ENCODE measurements around the gene SNHG17.
"Not testable (repeated sequence)": the region's sequence is repeated elsewhere in the genome, so short reads cannot be mapped to it uniquely, and the experiment has no call there.

SNHG17 gene

GRCh38 chr20:38414769-38415450 lies 20.2 kb downstream of the SNHG17 start:
- DNase-seq, result no peak

- no peak for DNase-seq
Measured at GRCh38 chr20:38412877-38413577, 22.1 kb downstream of the SNHG17 start.

GRCh38 chr20:38407822-38408221 lies 27.3 kb downstream of the SNHG17 start:
- not testable (repeated sequence) for DNase-seq

- DNase-seq, result no peak
Measured at GRCh38 chr20:38407321-38407720, 27.8 kb downstream of the SNHG17 start.

- no peak for DNase-seq
Measured at GRCh38 chr20:38406476-38406875, 28.7 kb downstream of the SNHG17 start.

- DNase-seq, result no peak
Measured at GRCh38 chr20:38405132-38405531, 30.0 kb downstream of the SNHG17 start.

- DNase-seq, result no peak
Measured at GRCh38 chr20:38404016-38404415, 31.1 kb downstream of the SNHG17 start.

GRCh38 chr20:38402816-38403215 lies 32.3 kb downstream of the SNHG17 start:
- no peak for DNase-seq

GRCh38 chr20:38402089-38402488 lies 33.0 kb downstream of the SNHG17 start:
- DNase-seq, result no peak

- not testable (repeated sequence) for DNase-seq
Measured at GRCh38 chr20:38395751-38396395, 39.3 kb downstream of the SNHG17 start.

GRCh38 chr20:38395165-38395564 lies 40.0 kb downstream of the SNHG17 start:
- DNase-seq, result no peak

- no peak for DNase-seq
Measured at GRCh38 chr20:38393259-38393658, 41.9 kb downstream of the SNHG17 start.

GRCh38 chr20:38392356-38392755 lies 42.8 kb downstream of the SNHG17 start:
- DNase-seq, result no peak

- no peak for DNase-seq
Measured at GRCh38 chr20:38387953-38388352, 47.2 kb downstream of the SNHG17 start.

- DNase-seq, result no peak
Measured at GRCh38 chr20:38386851-38387250, 48.3 kb downstream of the SNHG17 start.

- DNase-seq, result no peak
Measured at GRCh38 chr20:38386004-38386403, 49.1 kb downstream of the SNHG17 start.

GRCh38 chr20:38383147-38383546 lies 52.0 kb downstream of the SNHG17 start:
- DNase-seq, result no peak

- DNase-seq, result not testable (repeated sequence)
Measured at GRCh38 chr20:38377838-38378237, 57.3 kb downstream of the SNHG17 start.

- DNase-seq, result no peak
Measured at GRCh38 chr20:38377039-38377685, 58.0 kb downstream of the SNHG17 start.

- no peak for DNase-seq
Measured at GRCh38 chr20:38373898-38374297, 61.2 kb downstream of the SNHG17 start.

- no peak for DNase-seq
Measured at GRCh38 chr20:38373231-38373867, 61.8 kb downstream of the SNHG17 start.

GRCh38 chr20:38372806-38373205 lies 62.3 kb downstream of the SNHG17 start:
- no peak for DNase-seq
